GF-D8 (cell line): Measurements from ENCODE around the gene HOXC11.

Experiments used
- DNase-seq: peaks from one replicate; lab custom pipeline; 2025; lab: John Stamatoyannopoulos, UW

Gene HOXC11

GRCh38 chr12:53956914-53957536, 15.9 kb upstream of the HOXC11 start:
- no peak for DNase-seq

- DNase-seq: no peak
Measured at GRCh38 chr12:53958128-53958527, 14.8 kb upstream of the HOXC11 start.

GRCh38 chr12:53959314-53959713, 13.6 kb upstream of the HOXC11 start:
- no peak for DNase-seq

GRCh38 chr12:53960187-53961024, 12.5 kb upstream of the HOXC11 start:
- DNase-seq: no peak

GRCh38 chr12:53961025-53961761, 11.7 kb upstream of the HOXC11 start:
- no peak for DNase-seq

- no peak for DNase-seq
Measured at GRCh38 chr12:53963005-53963404, 9.9 kb upstream of the HOXC11 start.

- DNase-seq: no peak
Measured at GRCh38 chr12:53963434-53964314, 9.3 kb upstream of the HOXC11 start.

- no peak for DNase-seq
Measured at GRCh38 chr12:53964315-53964713, 8.6 kb upstream of the HOXC11 start.

GRCh38 chr12:53965281-53966084, 7.4 kb upstream of the HOXC11 start:
- DNase-seq: no peak

GRCh38 chr12:53966085-53966384, 6.9 kb upstream of the HOXC11 start:
- DNase-seq: no peak

GRCh38 chr12:53966385-53967133, 6.4 kb upstream of the HOXC11 start:
- DNase-seq: no peak

GRCh38 chr12:53967421-53967925, 5.5 kb upstream of the HOXC11 start:
- DNase-seq: no peak

- no peak for DNase-seq
Measured at GRCh38 chr12:53968214-53969127, 4.5 kb upstream of the HOXC11 start.

- DNase-seq: no peak
Measured at GRCh38 chr12:53969588-53970259, 3.2 kb upstream of the HOXC11 start.

- DNase-seq: no peak
Measured at GRCh38 chr12:53970451-53970850, 2.5 kb upstream of the HOXC11 start.

- DNase-seq: no peak
Measured at GRCh38 chr12:53971129-53971528, 1.8 kb upstream of the HOXC11 start.

- no peak for DNase-seq
Measured at GRCh38 chr12:53971686-53972085, 1.2 kb upstream of the HOXC11 start.

GRCh38 chr12:53972152-53972702, 699 bp upstream of the HOXC11 start:
- DNase-seq: no peak
